ENCODE measurements around the gene CD79A.

DNA sequence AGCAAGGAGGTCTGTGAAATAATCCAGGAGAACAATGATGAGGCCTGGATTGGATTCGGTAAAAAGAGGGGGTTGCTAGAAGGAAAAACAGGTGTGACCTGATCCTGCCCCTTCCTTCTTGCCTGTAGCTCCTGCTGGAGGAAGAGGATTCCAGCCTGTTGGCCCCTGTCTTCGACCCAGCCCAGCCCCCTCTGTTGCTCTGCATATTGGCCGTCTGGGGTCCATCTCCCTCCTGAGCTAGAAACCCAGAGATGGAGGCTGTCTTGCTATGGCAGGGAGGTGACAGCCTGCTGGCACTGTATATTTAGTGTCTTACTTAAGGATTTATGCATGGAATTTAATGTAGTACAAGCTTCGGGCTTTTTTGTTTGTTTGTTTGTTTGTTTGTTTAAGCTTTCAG, 25.6 kb upstream of the CD79A start:
- TF ChIP-seq, protein P1, sequence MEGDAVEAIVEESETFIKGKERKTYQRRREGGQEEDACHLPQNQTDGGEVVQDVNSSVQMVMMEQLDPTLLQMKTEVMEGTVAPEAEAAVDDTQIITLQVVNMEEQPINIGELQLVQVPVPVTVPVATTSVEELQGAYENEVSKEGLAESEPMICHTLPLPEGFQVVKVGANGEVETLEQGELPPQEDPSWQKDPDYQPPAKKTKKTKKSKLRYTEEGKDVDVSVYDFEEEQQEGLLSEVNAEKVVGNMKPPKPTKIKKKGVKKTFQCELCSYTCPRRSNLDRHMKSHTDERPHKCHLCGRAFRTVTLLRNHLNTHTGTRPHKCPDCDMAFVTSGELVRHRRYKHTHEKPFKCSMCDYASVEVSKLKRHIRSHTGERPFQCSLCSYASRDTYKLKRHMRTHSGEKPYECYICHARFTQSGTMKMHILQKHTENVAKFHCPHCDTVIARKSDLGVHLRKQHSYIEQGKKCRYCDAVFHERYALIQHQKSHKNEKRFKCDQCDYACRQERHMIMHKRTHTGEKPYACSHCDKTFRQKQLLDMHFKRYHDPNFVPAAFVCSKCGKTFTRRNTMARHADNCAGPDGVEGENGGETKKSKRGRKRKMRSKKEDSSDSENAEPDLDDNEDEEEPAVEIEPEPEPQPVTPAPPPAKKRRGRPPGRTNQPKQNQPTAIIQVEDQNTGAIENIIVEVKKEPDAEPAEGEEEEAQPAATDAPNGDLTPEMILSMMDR (conservative IDR thresholded peaks at IDR 0.05) = no peak
- TF ChIP-seq EZH2 (IDR thresholded peaks at IDR 0.05; ENCODE audit: low read depth) = no peak

All from PC-9 (cell line).